Activated T-helper 17 cell treated with anti-CD3 and anti-CD28 coated beads, Interleukin-2, amount 50 U/mL, for 72 hours (primary cell): ENCODE data around the gene CACTIN. TPM values are rescaled to one million over a fixed set of nuclear protein-coding genes. Genes with fewer than 3 reads are reported as not detected.
"Not testable (repeated sequence)": the region's sequence is repeated elsewhere in the genome, so short reads cannot be mapped to it uniquely, and the experiment has no call there.

Source experiments
- ATAC-seq: fragments of 150-1000 bp; cut with Tn5 transposase; replicated peaks from 2 replicates; pipeline ENCODE4 v1.10.0; 2021; ENCODE audit warnings: mild to moderate bottlenecking, moderate library complexity
- H3K27ac Mint-ChIP-seq: one replicate; pipeline ENCODE4 v1.8.0; 2022; ENCODE audit warnings: mixed read lengths
- H3K27me3 Mint-ChIP-seq: one replicate; pipeline ENCODE4 v1.8.0; 2022; ENCODE audit warnings: mixed read lengths
- H3K36me3 Mint-ChIP-seq: one replicate; pipeline ENCODE4 v1.8.0; 2022; ENCODE audit warnings: low read depth, mild to moderate bottlenecking, mixed read lengths
- H3K4me1 Mint-ChIP-seq: one replicate; pipeline ENCODE4 v1.8.0; 2022; ENCODE audit warnings: mixed read lengths
- H3K4me3 Mint-ChIP-seq: one replicate; pipeline ENCODE4 v1.8.0; 2022; ENCODE audit warnings: mild to moderate bottlenecking, mixed read lengths
- H3K9me3 Mint-ChIP-seq: one replicate; pipeline ENCODE4 v1.8.0; 2022; ENCODE audit warnings: mixed read lengths
- total RNA-seq, 2 donors: library from RNA; stranded (reverse); gene quantifications; one replicate each; pipeline ENCODE4 v1.2.3, GENCODE V29; 2022

CACTIN gene
- total RNA-seq, 2 donors from 2014 or later, result 22.9 to 31.8 TPM

DNA sequence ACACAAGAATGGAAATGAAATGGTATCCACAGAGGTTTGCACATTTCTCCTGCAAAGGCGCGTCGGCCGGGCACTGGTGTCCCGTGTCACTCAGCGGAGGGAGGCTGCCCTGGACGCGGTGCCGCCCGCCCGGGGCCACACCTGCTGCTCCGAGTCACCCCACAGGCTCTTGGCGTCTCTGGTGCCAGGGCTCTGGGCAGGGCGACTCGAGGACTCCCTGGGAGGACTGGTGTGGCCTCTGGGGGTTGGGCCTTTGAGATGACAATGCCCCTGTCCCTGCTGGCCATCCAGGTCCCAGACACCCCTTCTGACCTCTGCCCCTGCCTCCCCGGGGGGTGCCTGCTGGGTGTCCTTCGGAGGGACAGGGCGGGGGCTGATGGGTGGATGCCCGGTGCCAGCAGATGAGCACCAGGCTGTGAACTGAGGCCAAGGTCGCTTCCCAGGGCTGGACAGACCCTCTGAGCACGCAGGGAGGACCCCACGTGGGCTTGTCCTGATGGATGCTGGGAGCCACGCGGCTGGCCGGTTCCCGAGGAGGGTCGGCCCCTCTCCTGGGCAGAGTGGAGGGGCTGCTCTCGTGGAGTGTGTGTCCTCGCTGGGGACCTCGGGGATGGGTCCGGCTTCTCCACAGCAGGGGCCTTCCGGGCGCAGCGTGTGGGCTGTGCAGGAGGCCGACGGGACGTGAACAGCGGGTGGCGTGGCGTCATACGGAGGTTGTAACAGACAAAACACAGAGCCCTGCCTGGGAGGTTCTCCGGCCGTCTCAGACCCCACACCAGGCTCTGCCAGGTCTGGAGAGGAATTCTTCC lies 4.7 kb upstream of the CACTIN start:
- Mint-ChIP-seq H3K9me3 (no peaks in the 10 kb centered on the region), H3K4me1 (peaks cover 7% of the 10 kb centered on the region), H3K27me3 (no peaks in the 10 kb centered on the region), H3K36me3 (peaks cover 5% of the 10 kb centered on the region), H3K4me3 (no peak overlapping the region), H3K27ac (no peak overlapping the region)
- no peak for ATAC-seq

DNA sequence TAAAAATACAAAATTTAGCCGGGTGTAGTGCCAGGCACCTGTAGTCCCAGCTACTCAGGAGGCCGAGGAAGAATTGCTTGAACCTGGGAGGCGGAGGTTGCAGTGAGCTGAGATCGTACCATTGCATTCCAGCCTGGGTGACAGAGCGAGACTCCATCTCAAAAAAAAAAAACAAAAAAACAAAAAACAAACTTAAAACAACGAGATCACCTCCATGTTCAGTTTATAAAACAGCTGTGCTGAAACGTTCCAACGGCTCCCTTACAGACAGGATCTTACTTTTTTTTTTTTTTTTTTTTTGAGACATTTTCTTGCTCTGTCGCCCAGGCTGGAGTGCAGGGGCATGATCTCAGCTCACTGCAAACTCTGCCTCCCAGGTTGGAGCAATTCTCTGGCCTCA lies 2.2 kb upstream of the CACTIN start:
- H3K36me3 Mint-ChIP-seq, H3K9me3 Mint-ChIP-seq, ATAC-seq, H3K27ac Mint-ChIP-seq, H3K27me3 Mint-ChIP-seq, H3K4me3 Mint-ChIP-seq: not testable (repeated sequence)
- H3K4me1 Mint-ChIP-seq, result peaks cover 19% of the 10 kb centered on the region

DNA sequence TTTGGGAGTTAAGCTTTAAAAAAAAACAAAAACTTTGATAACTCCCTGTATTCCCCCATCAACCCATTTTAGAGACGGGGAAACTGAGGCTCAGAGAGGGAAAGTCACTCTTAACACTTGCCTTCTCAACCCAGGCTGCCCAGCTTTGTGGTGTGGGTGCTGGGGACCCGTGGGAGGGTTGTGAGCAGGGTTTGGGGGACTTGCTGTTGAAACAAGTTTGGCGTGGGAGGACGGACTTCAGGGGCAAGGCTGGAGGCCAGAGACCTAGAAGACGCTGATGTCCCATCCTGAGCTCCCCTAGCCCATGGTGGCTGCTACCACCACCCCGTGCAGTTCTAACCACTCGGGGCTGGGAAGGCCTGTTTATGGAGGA lies 747 bp upstream of the CACTIN start:
- Mint-ChIP-seq H3K27ac (peak overlapping the region; percentile 95), H3K4me3 (peak overlapping the region; percentile 91), H3K36me3 (peaks cover 13% of the 10 kb centered on the region), H3K9me3 (no peaks in the 10 kb centered on the region), H3K27me3 (no peaks in the 10 kb centered on the region), H3K4me1 (peaks cover 19% of the 10 kb centered on the region)
- no peak for ATAC-seq

DNA sequence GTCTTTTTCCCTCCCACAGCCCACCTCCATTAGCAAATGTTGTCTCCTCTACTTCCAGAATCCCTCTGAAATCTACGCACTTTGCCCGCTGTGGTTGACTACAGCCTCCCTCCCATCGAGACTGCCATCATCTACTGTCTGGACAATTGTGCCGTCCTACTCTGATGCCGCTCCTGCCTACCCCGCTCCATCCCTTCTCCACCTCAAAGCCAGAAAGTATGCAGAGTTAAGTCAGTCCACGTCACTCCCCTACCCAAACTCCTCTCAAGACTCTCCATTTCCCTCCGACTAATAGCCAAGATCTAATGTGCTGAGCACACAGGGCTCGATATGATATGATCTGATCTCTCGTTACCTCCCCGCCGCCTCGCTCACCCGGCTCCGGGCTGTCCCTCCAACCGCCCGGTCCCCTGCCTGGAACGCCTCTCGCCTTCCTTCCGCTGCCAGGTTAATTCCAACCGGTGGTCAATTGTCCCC lies 556 bp downstream of the CACTIN start:
- peak overlapping the region; percentile 95 for H3K27ac Mint-ChIP-seq
- H3K4me3 Mint-ChIP-seq, result peak overlapping the region; percentile 91
- no peaks in the 10 kb centered on the region for H3K9me3 Mint-ChIP-seq
- H3K4me1 Mint-ChIP-seq, result peaks cover 19% of the 10 kb centered on the region
- peak; percentile 0 for ATAC-seq
- H3K36me3 Mint-ChIP-seq, result peaks cover 18% of the 10 kb centered on the region
- no peaks in the 10 kb centered on the region for H3K27me3 Mint-ChIP-seq

DNA sequence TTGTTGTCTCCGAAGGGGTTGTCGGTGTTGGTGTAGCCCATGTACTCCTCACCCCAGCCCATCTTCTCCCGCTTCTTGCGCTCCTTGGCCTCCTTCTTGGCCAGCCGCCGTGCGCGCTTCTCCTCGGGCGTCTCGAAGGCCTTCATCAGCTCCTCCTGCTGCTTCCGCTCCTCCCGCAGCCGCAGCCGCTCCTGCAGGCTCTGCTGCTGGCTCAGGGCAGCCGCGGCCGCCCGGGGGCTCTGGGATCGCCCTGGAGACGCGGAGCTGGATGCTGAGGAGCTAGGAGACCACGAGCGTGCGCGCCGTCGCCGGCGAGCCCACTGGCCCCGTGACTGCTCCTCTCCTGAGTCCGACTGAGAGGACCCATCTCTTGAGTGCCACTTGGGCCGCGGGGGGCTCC lies 2.9 kb downstream of the CACTIN start:
- Mint-ChIP-seq H3K4me1 (peaks cover 19% of the 10 kb centered on the region), H3K27me3 (no peaks in the 10 kb centered on the region), H3K9me3 (no peaks in the 10 kb centered on the region), H3K36me3 (peaks cover 18% of the 10 kb centered on the region), H3K27ac (no peak overlapping the region), H3K4me3 (peak overlapping the region; percentile 37)
- ATAC-seq, result no peak

DNA sequence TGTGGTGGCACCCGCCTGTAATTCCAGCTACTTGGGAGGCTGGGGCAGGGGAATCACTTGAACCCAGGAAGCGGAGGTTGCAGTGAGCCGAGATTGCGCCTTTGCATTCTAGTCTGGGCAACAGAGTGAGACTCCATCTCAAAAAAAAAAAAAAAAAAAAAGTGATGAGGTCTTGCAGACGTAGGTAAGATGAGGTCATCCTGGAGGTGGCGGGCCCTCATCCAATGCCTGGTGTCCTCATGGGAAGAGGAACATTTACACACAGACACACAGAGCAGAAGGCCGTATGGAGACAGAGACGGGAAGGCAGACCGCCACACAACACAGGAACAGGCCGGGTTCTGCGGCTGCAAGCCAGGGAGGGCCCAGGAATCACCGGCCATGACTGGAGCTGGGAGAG lies 4.4 kb downstream of the CACTIN start:
- no peak for ATAC-seq
- H3K36me3 Mint-ChIP-seq, result peaks cover 18% of the 10 kb centered on the region
- H3K27ac Mint-ChIP-seq, result no peak overlapping the region
- no peak overlapping the region for H3K4me3 Mint-ChIP-seq
- no peaks in the 10 kb centered on the region for H3K9me3 Mint-ChIP-seq
- no peaks in the 10 kb centered on the region for H3K27me3 Mint-ChIP-seq
- peaks cover 18% of the 10 kb centered on the region for H3K4me1 Mint-ChIP-seq

DNA sequence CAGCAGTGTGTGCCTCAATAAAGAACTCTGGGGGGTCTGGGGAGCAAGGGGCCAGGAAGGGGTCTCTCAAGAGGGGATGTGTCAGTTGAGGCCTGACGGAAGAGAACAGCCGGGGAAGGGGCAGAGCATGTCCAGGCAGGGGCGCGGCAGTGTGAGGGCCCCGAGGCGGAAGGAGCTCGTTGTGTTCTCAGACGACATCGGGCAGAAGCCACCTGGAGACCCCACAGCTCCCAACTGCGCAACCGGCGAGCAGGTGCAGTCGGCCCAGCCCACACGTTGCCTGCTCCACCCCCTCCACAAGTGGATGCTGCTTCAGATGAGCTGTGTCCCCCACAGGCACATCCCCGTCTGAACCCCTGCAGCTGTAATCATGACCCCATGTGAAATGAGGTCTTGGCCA lies 4.9 kb downstream of the CACTIN start:
- no peak overlapping the region for H3K4me3 Mint-ChIP-seq
- peaks cover 13% of the 10 kb centered on the region for H3K4me1 Mint-ChIP-seq
- ATAC-seq, result no peak
- no peak overlapping the region for H3K27ac Mint-ChIP-seq
- no peaks in the 10 kb centered on the region for H3K27me3 Mint-ChIP-seq
- H3K36me3 Mint-ChIP-seq, result peaks cover 16% of the 10 kb centered on the region
- no peaks in the 10 kb centered on the region for H3K9me3 Mint-ChIP-seq

DNA sequence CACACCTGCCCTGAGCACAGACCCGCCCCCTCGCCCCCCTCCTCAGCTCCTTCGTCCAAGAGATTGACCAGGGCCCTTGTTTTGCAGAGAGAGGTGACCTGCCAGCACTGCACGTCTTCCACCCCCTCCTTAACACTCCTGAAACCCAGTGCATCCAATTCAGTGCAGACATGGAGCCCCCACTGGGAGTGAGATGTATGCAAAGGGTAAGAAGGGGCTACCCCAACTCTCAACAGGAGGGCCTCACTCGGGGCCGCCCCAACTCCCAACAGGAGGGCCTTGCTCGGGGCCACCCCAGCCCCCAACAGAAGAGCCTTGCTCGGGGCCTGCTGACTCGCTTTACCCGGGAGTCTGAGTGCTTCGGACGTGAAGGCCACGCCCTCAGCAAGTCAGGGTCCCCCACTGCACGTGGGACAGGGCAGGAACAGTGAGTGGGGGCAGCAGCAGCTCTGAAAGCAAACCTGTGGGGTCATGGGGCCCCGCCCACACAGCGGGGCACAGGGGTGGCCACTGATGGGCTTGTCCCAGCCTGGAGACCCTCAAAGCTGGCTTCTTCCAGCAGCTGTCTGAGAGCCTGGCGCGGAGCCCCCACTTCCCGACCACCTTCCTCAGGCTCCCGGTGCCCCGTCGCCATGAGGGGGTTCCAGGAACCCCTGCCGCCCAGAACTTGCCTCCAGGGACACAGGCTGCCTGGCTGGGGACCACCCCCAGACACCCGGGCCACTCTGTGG lies 5.6 kb downstream of the CACTIN start:
- Mint-ChIP-seq H3K27ac (no peak overlapping the region), H3K4me1 (peaks cover 9% of the 10 kb centered on the region), H3K9me3 (no peaks in the 10 kb centered on the region), H3K27me3 (no peaks in the 10 kb centered on the region), H3K36me3 (peaks cover 13% of the 10 kb centered on the region), H3K4me3 (no peak overlapping the region)
- no peak for ATAC-seq

DNA sequence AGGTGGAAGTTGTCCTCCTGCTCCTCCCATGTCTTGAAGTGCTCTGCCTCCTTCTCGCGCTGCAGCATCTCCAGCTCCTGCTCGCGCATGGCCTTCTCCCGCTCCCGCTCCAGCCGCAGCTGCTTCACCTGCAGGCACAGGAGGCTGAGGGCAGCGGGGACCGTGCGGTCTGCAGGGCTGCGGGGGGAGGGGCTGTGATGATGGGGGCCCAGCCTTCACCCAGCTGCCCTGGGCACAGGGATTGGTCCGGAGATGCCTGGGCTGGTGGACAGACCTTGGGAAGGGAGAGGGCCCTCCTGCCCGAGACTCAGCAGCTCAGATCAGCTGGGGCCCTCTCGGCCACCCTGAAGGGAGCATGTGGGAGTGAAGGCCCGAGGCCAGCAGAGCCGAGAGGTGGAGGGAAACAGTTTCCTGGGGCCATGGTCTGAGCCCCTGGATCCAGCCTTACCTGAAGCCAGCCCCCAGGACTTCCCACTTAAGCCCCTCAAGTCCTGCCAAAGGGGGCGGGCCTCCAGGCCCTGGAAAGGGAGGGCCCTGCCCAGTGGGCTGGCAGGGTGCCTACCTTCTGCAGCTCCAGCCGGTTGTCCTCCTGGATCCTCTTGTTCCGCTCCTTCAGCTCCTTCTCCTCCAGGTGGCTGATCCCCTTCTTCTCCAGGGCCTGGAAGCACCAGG lies 6.3 kb downstream of the CACTIN start:
- H3K36me3 Mint-ChIP-seq, result peaks cover 13% of the 10 kb centered on the region
- no peaks in the 10 kb centered on the region for H3K27me3 Mint-ChIP-seq
- peaks cover 6% of the 10 kb centered on the region for H3K4me1 Mint-ChIP-seq
- no peak for ATAC-seq
- H3K27ac Mint-ChIP-seq, result no peak overlapping the region
- no peaks in the 10 kb centered on the region for H3K9me3 Mint-ChIP-seq
- no peak overlapping the region for H3K4me3 Mint-ChIP-seq

DNA sequence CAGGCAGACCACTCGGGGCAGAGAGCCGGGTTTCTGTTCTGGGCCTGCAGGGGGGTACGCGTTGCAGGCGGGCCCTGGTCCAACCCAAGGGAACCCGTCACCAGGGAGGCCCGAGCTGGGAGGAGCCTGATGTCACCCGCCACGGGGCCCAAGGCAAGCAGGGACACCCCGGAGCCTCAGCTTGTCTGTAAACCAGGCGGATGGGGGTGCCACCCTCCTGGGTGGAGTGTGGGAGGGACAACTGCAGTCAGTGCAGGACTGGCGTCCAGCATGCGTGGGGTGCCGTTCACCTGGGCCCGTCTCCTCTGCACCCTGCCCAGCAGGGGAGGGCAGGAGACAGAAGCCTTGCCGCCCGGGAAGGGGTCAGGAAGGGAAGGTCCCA lies 7.0 kb downstream of the CACTIN start:
- no peak for ATAC-seq
- no peak overlapping the region for H3K4me3 Mint-ChIP-seq

DNA sequence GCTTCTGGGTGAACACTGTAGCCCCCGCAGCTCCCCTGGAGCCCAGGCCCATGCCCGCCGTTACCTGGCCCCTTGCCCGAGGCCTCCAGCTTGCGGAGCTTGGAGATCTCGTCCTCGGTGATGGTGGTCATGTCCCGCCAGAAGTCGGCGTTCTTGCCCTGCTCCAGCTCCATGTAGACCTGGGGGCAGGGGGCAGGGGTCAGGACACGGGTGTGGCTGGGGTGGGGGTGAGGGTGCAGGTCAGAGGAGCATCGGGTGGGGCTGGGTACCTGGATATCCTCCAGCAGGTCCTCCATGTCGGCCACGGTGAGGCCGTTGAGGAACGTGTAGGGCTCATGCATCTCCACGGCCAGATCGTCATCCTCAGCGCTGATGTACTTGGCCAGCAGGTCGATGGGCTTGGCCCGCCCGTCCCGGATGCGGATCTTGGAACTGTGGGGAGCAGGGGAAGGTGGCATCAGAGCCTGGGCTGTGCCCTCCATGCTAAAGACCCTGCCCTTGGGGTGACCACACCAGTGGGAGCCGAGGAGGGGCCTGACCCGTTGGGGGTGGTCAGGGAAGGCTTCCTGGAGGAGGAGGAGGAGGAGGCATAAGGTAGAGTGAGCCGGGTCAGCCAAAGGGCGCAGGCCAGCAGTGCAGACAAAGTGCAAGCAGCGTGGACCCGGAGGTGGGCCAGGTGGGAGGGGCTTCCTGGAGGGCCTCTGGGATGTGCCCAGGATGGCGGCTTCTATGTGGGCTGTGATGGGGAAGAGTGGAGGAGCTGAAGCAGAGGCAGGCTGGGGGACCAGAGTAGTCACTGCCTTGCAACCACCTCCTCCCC lies 7.6 kb downstream of the CACTIN start:
- no peaks in the 10 kb centered on the region for H3K27me3 Mint-ChIP-seq
- H3K9me3 Mint-ChIP-seq, result no peaks in the 10 kb centered on the region
- no peak for ATAC-seq
- H3K36me3 Mint-ChIP-seq, result peaks cover 13% of the 10 kb centered on the region
- peaks cover under 1% of the 10 kb centered on the region for H3K4me1 Mint-ChIP-seq
- H3K27ac Mint-ChIP-seq, result no peak overlapping the region
- no peak overlapping the region for H3K4me3 Mint-ChIP-seq

More for the DNA sequence above, 7.0 kb downstream of the CACTIN start:
- Mint-ChIP-seq H3K4me1 (peaks cover 6% of the 10 kb centered on the region), H3K36me3 (peaks cover 13% of the 10 kb centered on the region), H3K27me3 (no peaks in the 10 kb centered on the region), H3K27ac (no peak overlapping the region), H3K9me3 (no peaks in the 10 kb centered on the region)

DNA sequence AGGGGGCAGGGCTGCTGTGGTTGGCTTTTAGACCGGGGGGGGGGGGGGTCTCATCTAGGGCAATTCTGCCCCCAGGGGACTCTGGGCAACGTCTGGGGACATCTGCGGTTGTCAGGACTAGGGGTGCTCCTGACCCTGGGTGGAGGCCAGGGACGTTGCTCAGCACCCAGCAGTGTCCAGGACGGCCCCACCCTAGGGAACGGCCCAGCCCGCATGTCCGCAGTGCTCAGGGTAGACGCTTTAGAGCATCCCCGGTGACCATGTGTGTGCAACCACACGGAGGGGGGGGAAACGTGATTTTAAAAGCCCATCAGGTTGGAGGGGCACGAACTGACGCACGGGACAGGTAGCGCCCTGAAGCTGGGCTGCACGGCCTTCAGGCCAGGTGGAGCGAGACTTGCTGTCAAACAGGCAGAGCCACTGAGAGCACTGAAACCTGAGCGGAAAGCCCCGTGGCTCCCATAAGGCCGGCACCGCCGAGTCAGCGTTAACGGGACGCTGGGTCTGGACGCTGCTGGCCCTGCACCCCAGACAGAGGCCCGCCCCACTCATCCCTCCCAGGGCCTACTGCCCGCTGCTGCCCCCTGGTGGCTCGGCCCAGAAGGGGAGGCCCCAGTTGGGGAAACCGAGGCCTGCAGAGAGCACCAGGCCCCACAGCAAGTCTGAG lies 8.3 kb downstream of the CACTIN start:
- Mint-ChIP-seq H3K36me3 (peaks cover 13% of the 10 kb centered on the region), H3K4me3 (no peak overlapping the region), H3K9me3 (no peaks in the 10 kb centered on the region), H3K27me3 (no peaks in the 10 kb centered on the region), H3K4me1 (no peaks in the 10 kb centered on the region), H3K27ac (no peak overlapping the region)
- ATAC-seq, result peak; percentile 77

DNA sequence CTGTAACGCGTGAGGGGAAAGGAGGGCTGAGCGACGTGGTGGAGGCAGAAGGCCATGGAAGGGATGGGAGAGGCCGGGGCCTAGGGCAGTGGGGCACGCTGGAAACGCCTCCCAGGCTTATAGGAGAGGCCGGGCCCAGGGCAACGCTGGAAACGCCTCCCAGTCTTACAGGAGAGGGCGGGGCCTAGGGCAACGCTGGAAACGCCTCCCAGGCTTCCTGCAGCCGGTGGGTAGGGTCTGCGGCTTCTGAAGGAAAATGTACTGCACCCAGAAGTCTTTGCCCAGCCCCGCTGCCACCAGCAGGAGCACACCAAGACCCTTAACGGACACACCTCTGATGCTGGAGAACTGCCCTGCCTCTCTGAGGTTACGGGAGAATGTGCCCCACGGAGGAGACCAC lies 9.1 kb downstream of the CACTIN start:
- Mint-ChIP-seq H3K36me3 (peaks cover 6% of the 10 kb centered on the region), H3K27ac (peak overlapping the region; percentile 21)
- ATAC-seq, result no peak

More for the DNA sequence above, 9.1 kb downstream of the CACTIN start:
- Mint-ChIP-seq H3K4me3 (no peak overlapping the region), H3K27me3 (no peaks in the 10 kb centered on the region), H3K4me1 (no peaks in the 10 kb centered on the region), H3K9me3 (no peaks in the 10 kb centered on the region)
